ENCODE data around the gene GMDS. TPM values are rescaled to one million over a fixed set of nuclear protein-coding genes. Genes with fewer than 3 reads are reported as not detected.
A peak's percentile ranks its signal among the peaks of the same experiment; 100 is the strongest.

Gene GMDS
- total RNA-seq, 1 donor from 2014 or later: 7.7 TPM

DNA sequence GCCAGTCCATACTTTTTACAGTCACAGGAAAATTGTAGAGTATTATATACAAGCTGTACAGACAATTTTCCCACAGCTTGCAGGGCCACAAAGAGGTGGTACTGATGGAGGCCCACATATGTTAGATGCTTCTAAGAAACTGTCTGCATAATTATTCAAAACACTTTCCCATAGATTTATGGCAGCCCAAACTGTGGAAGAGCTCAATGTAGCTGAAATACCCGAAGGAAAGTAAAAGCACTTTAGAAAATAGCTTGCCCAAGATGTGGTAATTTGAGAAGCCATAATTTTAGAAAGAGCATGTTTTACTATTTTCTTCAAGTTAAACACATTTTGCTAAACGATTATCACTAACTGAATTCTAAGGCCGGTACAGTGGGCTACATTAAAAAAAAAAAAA, 36.9 kb downstream of the GMDS start:
- DNase-seq (ENCODE audit: low read depth in 2 of 2): no peak

DNA sequence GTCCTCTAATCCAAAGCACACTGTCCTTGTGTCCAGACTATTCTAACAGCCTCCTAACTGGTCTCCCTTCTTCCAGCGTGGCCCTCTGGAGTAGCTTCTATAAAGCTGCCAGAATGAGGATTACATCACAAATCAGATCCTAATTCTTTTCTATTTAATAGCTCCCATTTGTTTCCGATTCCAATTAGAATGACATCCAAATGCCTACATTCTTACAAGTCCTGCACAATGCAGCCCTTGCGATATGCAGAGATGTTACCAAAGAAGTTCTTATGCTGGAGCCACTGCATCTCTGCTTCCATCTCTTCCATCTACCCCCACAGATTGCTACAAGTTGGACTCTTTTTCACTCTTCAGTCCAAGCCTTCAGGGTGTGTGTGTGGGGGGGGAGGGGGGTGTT, 40.0 kb downstream of the GMDS start:
- no peak for DNase-seq (ENCODE audit: low read depth in 2 of 2)

- no peak for DNase-seq (ENCODE audit: low read depth in 2 of 2)
These were observed 41.1 kb downstream of the GMDS start for GRCh38 chr6:2204272-2204671.

GRCh38 chr6:2203264-2203663, 42.1 kb downstream of the GMDS start:
- peak; percentile 84 to 93 for DNase-seq (ENCODE audit: low read depth in 2 of 2)

GRCh38 chr6:2197984-2198383, 47.4 kb downstream of the GMDS start:
- peak in 1 of 2 donors; percentile 48 for DNase-seq (ENCODE audit: low read depth in 2 of 2)

DNA sequence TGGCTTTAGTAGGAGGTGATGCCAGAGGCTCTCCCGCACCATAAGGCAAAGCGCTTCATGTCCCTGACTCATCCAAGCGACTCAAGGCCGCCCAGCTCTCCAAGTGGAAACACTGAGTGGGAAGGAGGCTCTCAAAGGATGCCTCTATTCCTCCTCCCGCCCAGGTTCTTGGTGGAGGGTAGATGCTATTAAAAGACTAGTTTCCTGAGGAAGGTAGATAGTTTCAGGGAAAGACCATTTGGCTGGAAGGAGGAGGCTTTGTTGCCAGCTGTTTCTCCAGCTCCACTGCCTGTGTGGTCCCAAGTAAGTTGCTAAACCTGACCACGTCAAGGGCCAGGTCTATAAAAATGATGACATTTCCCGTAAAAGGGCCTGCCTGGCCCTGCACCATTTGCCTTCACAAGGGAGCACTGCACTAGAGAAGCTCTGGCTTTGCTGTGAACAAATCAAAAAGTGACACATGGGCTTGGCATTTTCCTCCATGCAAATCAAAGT, 48.2 kb downstream of the GMDS start:
- DNase-seq (ENCODE audit: low read depth in 2 of 2): peak in 1 of 2 donors; percentile 56

DNA sequence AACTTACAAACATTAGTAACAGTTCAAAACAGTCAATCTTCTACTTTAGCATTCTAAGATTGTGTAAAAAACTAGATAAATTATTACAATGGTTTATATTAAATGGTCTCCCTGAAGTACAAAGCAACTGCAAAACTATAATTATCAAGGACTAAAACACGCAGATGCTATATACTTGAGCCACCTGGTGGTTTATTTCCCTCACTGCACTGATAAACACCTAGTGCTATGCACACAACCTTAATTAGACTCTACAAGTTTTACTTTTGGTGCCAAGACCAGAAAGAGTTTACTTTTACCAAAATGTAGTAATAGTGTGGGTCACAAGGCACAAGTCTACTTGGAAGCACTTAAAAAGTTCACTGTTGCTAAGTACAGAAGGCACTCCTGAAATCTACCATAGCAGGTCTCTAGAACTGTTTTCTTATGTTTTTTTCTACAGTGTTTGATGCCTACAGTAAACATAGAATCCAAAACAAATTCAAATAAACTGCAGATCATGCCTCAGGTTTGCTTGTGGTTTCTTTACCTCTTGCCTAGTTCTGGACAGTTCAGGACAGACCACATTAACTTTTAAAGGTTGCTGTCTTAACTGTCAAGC, 49.2 kb downstream of the GMDS start:
- peak; percentile 74 to 82 for DNase-seq (ENCODE audit: low read depth in 2 of 2)

GRCh38 chr6:2194643-2195042, 50.8 kb downstream of the GMDS start:
- no peak for DNase-seq (ENCODE audit: low read depth in 2 of 2)

DNA sequence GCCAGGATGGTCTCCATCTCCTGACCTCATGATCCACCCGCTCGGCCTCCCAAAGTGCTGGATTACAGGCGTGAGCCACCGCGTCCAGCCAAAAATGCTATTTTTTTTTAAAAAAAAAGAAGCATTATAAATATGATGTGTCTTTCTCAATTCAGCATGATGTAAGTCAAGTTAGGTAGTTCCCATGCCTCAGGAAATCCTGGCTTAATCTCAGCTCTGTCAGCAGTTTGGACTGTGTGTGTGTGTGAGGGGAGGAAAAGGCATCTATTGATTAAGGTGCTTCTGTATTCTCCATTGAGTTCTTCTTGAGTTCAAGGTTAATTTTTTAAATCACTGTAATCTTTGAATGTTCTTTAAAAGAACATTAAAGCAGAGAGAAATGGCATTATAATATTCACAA, 51.5 kb downstream of the GMDS start:
- DNase-seq (ENCODE audit: low read depth in 2 of 2): no peak

GRCh38 chr6:2192976-2193375, 52.4 kb downstream of the GMDS start:
- no peak for DNase-seq (ENCODE audit: low read depth in 2 of 2)

GRCh38 chr6:2191390-2191740, 54.0 kb downstream of the GMDS start:
- DNase-seq (ENCODE audit: low read depth in 2 of 2): no peak

GRCh38 chr6:2190661-2191389, 54.6 kb downstream of the GMDS start:
- no peak for DNase-seq (ENCODE audit: low read depth in 2 of 2)

DNA sequence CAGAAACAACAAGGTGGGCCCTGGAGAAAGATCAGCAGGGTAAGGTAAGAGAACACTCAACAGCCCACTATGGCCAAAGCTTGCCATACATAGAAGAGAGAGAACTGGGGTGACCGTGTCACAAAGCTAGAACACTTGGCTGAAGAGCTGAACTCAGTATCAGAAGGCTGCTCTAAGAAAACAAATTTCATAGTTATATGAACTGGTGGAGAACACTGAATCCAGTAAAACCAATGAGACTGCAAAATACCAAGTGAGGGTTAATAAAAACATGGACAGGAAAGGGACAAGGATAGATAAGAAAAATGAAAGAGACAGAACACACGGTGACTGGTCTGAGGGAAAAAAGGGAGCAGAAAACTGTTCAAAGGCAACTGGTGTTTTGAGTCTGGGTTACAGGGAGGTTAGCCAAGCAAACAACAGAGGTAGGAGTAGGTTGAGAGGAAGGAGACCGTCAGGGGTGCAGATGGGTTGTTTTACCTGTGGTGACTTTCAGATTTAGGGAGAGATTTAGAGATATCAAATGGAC, 56.5 kb downstream of the GMDS start:
- DNase-seq (ENCODE audit: low read depth in 2 of 2): peak in 1 of 2 donors; percentile 52

DNA sequence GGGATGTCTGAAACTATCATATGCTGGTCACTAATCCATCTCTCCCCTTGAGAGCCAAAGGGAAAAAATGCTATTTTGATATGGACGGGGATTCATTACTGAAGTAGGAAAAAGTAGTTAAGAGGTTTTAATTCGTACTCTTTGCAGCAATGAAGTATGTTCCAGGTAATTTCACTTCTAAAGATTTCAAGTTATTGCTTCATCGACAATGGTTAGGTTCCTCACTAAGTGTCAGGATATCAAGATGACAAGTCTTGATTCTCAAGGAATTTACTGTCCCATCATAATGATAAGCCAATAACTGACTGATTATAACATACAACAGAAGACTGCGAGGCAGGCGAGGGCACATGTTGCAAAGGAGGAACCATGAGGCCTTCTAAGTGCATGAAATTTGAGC, 57.0 kb downstream of the GMDS start:
- DNase-seq (ENCODE audit: low read depth in 2 of 2): no peak

DNA sequence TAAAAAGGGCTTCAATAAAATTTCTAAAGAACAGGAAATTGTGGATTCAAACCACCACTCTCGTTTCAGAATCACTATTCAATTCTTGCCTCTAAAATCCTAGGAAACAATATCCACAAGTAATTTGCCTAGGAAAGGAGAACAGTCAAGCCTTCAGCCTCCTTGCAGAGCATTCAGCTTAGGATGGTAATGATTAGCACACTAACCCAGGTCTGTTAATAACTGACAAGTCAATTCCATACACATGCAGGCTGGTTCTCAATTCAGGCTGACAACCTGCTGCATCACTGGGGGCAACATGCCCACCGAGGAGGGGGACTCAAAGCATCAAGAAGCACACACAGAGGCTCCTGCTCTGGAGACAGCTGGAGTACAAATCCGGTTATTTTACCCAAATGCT, 57.6 kb downstream of the GMDS start:
- DNase-seq (ENCODE audit: low read depth in 2 of 2): no peak

- DNase-seq (ENCODE audit: low read depth in 2 of 2): no peak
These were observed 58.9 kb downstream of the GMDS start for GRCh38 chr6:2186516-2186915.

DNA sequence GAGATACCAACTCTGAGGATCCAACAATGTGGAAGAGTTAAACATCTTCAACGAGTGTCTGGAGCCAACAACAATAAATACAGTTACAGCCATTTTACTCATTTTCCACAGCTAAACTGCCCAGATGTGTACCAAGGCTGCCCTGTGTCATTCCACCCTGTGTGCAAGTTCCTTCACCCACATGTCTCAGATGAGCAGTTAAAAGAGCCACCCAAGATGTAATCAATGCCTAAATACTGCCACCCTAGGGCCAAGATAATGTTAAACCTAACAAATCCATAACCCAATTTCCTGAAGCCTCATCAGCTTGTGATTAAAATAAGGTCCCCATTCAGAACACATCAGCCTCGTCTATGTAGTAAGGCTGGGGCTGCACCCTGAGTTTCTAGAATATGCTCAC, 59.9 kb downstream of the GMDS start:
- DNase-seq (ENCODE audit: low read depth in 2 of 2): no peak

- no peak for DNase-seq (ENCODE audit: low read depth in 2 of 2)
These were observed 60.5 kb downstream of the GMDS start for GRCh38 chr6:2184700-2185455.

DNA sequence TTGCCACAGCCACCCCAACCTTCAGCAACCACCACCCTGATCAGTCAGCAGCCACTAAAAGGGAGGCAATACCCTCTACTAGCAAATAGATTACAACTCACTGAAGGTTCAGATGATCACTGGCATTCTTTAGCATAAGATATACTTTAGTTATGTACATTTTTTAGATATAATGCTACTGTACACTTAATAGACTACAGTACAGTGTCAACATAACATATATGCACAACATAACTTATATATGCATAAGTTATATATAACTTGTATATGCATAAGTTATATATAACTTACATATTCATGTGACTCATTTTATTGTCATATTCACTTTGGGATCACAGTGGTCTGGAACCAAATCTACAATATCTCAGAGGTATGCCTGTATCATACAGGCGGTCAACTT, 61.7 kb downstream of the GMDS start:
- no peak for DNase-seq (ENCODE audit: low read depth in 2 of 2)

DNA sequence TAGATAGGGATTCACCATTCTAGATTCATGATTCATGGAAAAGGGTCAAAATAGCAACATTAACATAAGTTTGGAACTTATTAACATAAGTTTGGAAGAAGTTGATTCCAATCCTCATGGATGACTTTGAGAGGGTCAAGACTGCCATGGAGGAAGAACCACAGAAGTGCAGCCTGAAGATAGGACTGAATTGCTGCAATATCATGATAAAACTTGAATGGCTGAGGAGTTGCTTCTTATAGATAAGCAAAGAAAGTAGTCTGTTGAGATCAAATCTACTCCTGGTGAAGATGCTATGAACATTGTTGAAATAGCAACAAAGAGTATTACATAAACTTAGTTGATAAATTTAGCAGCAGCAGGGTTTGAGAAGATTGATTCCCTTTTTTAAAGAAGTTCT, 62.2 kb downstream of the GMDS start:
- DNase-seq (ENCODE audit: low read depth in 2 of 2): no peak

DNA sequence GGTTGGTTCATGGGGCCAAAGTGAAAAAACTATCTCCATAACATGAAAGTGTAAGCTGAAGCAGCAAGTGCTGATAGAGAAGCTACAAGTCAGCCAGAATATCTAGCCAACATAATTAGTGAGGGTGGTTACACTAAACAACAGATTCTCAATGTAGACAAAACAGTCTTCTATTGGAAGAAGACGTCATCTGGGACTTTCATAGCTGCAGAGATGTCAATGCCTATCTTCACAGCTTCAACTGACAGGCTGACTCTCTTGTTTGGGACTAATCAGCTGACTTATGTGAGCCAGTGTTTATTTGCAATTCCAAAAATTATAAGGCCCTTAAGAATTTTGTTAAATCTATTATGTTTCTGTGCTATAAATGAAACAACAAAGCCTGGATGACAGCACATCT, 63.2 kb downstream of the GMDS start:
- DNase-seq (ENCODE audit: low read depth in 2 of 2): no peak

GRCh38 chr6:2181567-2181966, 63.8 kb downstream of the GMDS start:
- no peak for DNase-seq (ENCODE audit: low read depth in 2 of 2)

All from lung microvascular endothelial cell (primary cell).